ENCODE data around the gene ZC2HC1B.

DNA sequence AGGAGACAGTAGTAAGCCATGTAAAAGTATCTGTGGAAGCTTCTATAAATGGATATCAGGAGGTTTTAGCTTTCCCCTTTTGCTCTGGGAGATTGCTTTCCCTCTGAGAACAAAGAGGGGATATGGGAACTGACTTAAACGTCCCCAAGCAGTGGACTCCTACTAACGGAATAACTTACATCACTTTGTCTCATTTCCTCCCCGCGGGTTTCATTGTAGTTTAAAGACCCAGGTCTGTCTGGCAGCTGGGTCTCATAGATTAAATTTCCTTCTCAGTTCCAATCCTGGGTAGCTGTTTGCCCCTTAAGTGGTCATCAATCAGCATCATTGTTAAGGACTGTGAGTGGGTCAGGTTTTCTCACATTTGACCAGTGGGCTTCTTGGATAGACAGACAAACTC, 75.1 kb downstream of the ZC2HC1B start:
- TF ChIP-seq POLR2AphosphoS5 (IDR thresholded peaks at IDR 0.05) (no peak), POLR2A (IDR thresholded peaks at IDR 0.05) (no peak)
- TF ChIP-seq, protein P1, sequence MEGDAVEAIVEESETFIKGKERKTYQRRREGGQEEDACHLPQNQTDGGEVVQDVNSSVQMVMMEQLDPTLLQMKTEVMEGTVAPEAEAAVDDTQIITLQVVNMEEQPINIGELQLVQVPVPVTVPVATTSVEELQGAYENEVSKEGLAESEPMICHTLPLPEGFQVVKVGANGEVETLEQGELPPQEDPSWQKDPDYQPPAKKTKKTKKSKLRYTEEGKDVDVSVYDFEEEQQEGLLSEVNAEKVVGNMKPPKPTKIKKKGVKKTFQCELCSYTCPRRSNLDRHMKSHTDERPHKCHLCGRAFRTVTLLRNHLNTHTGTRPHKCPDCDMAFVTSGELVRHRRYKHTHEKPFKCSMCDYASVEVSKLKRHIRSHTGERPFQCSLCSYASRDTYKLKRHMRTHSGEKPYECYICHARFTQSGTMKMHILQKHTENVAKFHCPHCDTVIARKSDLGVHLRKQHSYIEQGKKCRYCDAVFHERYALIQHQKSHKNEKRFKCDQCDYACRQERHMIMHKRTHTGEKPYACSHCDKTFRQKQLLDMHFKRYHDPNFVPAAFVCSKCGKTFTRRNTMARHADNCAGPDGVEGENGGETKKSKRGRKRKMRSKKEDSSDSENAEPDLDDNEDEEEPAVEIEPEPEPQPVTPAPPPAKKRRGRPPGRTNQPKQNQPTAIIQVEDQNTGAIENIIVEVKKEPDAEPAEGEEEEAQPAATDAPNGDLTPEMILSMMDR (IDR thresholded peaks at IDR 0.05 in 8 of 11, conservative IDR thresholded peaks at IDR 0.05 in 3 of 11), result no peak

Measured in spleen (tissue), 7 donors.